Breast epithelium (tissue), 3 donors: ENCODE data around the gene USP6.

Experiments used
- CTCF ChIP-seq, 3 donors: fragments of 450-650 bp; IDR thresholded peaks; one replicate each; pipeline ENCODE4 v1.5.1; 2016 to 2017; ENCODE audit warnings: antibody characterized with exemption in 3 of 3, mild to moderate bottlenecking in 3 of 3, moderate library complexity in 3 of 3
- POLR2AphosphoS5 ChIP-seq, 3 donors: sonication (generic); formaldehyde crosslinking; IDR thresholded peaks; one replicate each; pipeline ENCODE4 v1.6.1; 2017; ENCODE audit warnings: antibody characterized with exemption in 3 of 3

- TF ChIP-seq POLR2AphosphoS5 (IDR thresholded peaks at IDR 0.05) (no peak), CTCF (IDR thresholded peaks at IDR 0.05) (no peak)
These were observed 84.5 kb downstream of the USP6 start for GRCh38 chr17:5200360-5200759.
